ENCODE results near the gene OVCH2.

- TF ChIP-seq CTCF (IDR thresholded peaks at IDR 0.05): no peak
- no peak for TF ChIP-seq EP300 (IDR thresholded peaks at IDR 0.05)
- no peak for TF ChIP-seq POLR2AphosphoS5 (IDR thresholded peaks at IDR 0.05)
Observed at GRCh38 chr11:7668911-7669310, 37.4 kb downstream of the OVCH2 start.

Measured in esophagus muscularis mucosa (tissue), 4 donors.